IgD-negative memory B cell (primary cell): ENCODE results near the gene SGO1. TPM values are rescaled to one million over a fixed set of nuclear protein-coding genes. Genes with fewer than 3 reads are reported as not detected.
A peak's percentile ranks its signal among the peaks of the same experiment; 100 is the strongest.

Source experiments
- H3K27ac Mint-ChIP-seq, 3 donors: one replicate each; pipeline ENCODE4 v1.8.0; 2020 to 2022; ENCODE audit warnings: mild to moderate bottlenecking in 3 of 3, mixed read lengths in 3 of 3, moderate library complexity in 1 of 3
- H3K27me3 Mint-ChIP-seq: one replicate; pipeline ENCODE4 v1.8.0; 2021; ENCODE audit warnings: mixed read lengths
- H3K36me3 Mint-ChIP-seq: one replicate; pipeline ENCODE4 v1.8.0; 2020; ENCODE audit warnings: mild to moderate bottlenecking, mixed read lengths
- H3K4me1 Mint-ChIP-seq, 3 donors: one replicate each; pipeline ENCODE4 v1.8.0; 2020 to 2022; ENCODE audit warnings: mixed read lengths in 3 of 3, mild to moderate bottlenecking in 1 of 3
- H3K4me3 Mint-ChIP-seq, 4 donors: one replicate each; pipeline ENCODE4 v1.8.0; 2020 to 2022; ENCODE audit warnings: mild to moderate bottlenecking in 4 of 4, mixed read lengths in 4 of 4, moderate library complexity in 3 of 4
- H3K9me3 Mint-ChIP-seq, 3 donors: one replicate each; pipeline ENCODE4 v1.8.0; 2020 to 2021; ENCODE audit warnings: mixed read lengths in 3 of 3, mild to moderate bottlenecking in 1 of 3
- polyA plus RNA-seq: library from polyadenylated mRNA; unstranded; fragments of 300-500 nt; fragmentation: Illumina TruSeq; gene quantifications from one replicate; pipeline ENCODE4 v1.2.3, GENCODE V29; 2021

Gene SGO1
- polyA plus RNA-seq, 1 donor from 2014 or later = 8.3 TPM

DNA sequence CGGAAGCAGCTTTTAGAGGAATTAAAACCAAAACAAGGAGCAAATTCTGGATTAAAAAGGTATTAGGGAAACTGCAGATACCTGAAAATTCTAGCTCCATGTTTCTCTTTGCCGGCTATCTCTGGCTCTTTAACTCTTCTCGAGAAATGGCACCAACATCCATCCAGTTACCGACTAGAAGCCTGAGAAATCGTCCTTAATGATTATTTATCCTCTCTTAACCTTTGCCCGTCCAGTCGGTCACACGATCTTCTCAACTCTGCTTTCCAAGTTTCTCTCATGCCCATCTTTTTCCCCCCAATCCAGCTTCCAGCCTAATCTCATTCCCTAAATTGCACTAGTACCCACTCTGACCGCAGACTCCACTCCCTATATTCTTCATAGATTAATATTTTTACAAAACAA is 596 bp upstream of the SGO1 start:
- no peaks in the 10 kb centered on the region for H3K9me3 Mint-ChIP-seq
- peaks cover 5% of the 10 kb centered on the region for H3K36me3 Mint-ChIP-seq
- H3K27me3 Mint-ChIP-seq = no peaks in the 10 kb centered on the region
- no peak overlapping the region for H3K27ac Mint-ChIP-seq
- H3K4me3 Mint-ChIP-seq = no peak overlapping the region
- peaks cover 0 to 6% (median 5%) of the 10 kb centered on the region in 3 donors for H3K4me1 Mint-ChIP-seq

DNA sequence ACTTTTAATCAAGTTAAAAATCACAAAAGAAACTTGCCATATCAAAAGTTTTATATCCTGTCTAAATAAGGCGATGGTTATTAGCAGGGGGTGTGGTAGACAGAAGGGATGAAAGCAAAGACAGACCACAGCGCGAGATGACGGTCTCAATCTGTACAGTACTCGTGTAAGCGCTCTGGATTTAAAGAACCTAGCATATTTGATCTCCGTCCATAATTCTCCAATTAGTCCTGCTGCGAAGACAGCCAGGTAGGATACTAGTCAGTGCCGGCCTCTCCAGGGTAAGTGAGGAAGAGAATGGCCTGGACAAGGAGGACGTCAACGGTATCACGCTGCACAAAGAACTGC is 701 bp downstream of the SGO1 start:
- Mint-ChIP-seq H3K36me3 (peaks cover 7% of the 10 kb centered on the region), H3K27me3 (no peaks in the 10 kb centered on the region), H3K4me3 (no peak overlapping the region), H3K27ac (no peak overlapping the region), H3K9me3 (no peaks in the 10 kb centered on the region), H3K4me1 (peaks cover 0 to 6% (median 5%) of the 10 kb centered on the region in 3 donors)

DNA sequence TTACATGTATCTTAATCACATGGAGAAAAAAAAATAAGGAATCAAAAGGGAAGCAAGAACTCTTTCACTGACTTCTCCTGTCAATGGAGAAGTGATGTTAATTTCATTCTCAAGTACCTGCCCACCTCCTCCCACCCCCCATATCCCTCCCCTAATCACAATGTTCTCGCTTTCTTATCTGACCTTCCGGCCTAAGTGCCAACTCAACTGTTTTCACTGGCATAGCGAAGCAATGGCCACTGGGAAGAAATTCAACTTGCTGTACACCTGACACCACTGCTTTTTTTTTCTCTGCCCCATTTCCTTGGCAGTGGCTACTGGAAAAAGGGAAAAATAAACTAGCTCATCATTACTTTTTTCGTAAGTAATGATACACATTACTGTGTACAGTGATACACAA is 3.8 kb downstream of the SGO1 start:
- Mint-ChIP-seq H3K4me1 (peaks cover 0 to 8% (median 3%) of the 10 kb centered on the region in 3 donors), H3K36me3 (peaks cover 13% of the 10 kb centered on the region), H3K27ac (no peak overlapping the region), H3K27me3 (no peaks in the 10 kb centered on the region), H3K4me3 (no peak overlapping the region), H3K9me3 (no peaks in the 10 kb centered on the region)

DNA sequence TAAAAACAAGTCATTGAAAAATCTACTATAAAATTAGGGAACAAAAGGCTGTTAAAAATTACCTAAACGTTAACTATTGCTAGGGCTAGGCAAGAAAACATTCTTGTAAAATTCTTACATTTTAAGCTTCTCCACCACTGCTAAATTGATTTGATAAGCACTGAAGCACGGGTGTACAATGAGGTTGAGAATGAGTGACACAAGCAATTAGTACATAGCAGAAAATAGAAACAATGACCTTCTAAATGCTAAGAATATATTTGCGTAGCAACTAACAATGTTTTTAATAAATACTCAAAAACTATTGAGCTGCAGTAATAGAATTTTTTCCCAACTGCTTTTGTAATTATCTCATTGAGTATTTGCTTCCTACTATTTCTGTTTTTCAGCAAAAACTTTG is 4.7 kb downstream of the SGO1 start:
- Mint-ChIP-seq H3K36me3 (peaks cover 14% of the 10 kb centered on the region), H3K27me3 (no peaks in the 10 kb centered on the region), H3K9me3 (no peaks in the 10 kb centered on the region), H3K4me3 (no peak overlapping the region), H3K27ac (no peak overlapping the region), H3K4me1 (peaks cover 0 to 8% (median 3%) of the 10 kb centered on the region in 3 donors)

DNA sequence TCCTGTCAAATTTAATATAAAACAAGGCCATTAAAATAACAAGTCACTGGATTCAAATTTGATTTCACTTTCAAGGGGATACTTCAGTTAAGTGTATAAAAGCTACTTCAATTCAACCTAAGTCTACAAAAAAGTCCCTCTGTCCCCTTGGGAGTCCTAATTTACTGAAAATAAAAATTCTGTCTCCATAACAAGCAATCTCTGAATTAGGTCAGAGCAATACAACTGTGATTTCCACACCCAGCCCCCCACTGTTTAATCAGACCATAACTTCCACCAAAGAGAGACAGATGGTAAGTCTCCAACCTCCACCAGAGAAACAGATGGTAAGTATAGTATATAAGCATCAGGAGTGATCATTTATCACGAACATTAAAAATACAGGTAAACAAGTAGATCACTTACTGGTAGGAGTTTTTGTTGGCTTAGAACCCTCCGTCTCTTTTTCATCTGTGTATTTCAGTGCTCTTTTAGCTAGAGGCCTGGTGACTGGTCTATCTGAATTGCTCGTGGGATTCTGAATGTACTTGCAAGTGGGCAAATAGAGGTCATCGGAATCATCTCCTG is 12.1 kb downstream of the SGO1 start:
- Mint-ChIP-seq H3K4me1 (peaks cover 4 to 15% (median 10%) of the 10 kb centered on the region in 3 donors), H3K9me3 (no peaks in the 10 kb centered on the region), H3K4me3 (no peak overlapping the region), H3K36me3 (peaks cover 21% of the 10 kb centered on the region), H3K27ac (peak overlapping the region in 2 of 3 donors; percentile 15 to 48), H3K27me3 (no peaks in the 10 kb centered on the region)

DNA sequence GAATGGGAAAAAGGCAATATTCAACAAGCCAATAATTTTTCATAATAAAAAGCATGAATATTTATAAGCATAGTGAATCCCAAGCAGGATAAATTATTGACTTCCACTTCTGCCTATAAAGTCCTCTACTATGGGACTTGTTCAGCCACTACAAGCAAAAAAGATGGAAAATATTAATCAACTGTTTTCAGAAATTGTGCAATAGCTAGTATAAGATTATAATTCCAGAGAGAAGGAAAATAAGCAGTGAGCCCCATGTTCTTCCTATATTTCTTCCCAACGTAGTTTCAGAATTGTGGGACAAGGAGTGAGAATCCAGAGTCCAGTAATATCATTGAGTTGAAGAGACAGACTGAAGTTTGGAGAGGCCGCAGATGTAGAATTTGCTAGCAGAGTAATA is 24.3 kb downstream of the SGO1 start:
- Mint-ChIP-seq H3K36me3 (peaks cover 6% of the 10 kb centered on the region), H3K4me1 (peaks cover 20 to 33% (median 24%) of the 10 kb centered on the region in 3 donors), H3K9me3 (no peaks in the 10 kb centered on the region), H3K4me3 (no peak overlapping the region), H3K27ac (no peak overlapping the region), H3K27me3 (no peaks in the 10 kb centered on the region)

DNA sequence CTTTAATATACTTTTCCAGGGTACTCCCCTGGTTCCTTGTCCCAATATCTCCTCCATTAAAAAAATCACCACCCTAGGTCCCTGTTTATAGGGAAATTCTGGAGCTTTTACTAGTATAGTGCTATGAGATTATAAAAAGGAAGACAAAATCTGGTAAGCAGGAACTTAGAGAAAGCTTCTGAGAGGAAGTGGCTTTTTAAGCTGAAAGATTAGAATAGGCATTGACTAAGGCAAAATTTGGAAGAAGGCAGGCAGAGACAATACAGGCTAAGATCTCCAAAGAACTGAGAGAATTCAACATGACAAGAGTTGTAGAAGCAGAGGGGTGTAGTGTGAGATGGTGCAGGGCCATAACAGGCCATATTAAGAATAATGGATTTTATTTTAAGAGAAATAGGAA is 25.8 kb downstream of the SGO1 start:
- Mint-ChIP-seq H3K4me3 (peak overlapping the region in 1 of 4 donors; percentile 9), H3K9me3 (no peaks in the 10 kb centered on the region)

DNA sequence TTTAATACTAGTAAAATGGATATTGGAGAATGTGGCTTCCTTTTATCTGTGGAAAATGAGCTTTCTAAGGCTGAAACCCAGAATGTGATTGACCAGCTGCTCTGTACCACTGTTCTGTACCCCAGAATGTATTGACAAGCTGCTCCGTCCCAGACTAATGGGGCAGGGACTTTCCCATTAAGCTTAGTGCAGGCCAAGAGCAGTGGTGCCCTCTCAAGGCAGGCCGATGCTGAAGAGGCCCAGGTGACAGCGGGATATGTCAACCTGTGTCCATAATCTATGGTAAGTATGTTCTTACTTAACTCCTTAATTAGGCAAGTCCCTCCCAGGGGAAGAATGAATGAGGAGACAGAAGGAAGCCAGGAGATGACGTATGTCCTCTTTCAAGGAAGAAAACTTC is 31.1 kb downstream of the SGO1 start:
- Mint-ChIP-seq H3K4me3 (no peak overlapping the region), H3K27me3 (no peaks in the 10 kb centered on the region), H3K9me3 (no peaks in the 10 kb centered on the region), H3K36me3 (peaks cover 7% of the 10 kb centered on the region), H3K27ac (peak overlapping the region in 1 of 3 donors; percentile 73), H3K4me1 (peaks cover 3 to 9% (median 3%) of the 10 kb centered on the region in 3 donors)

More for the DNA sequence above, 25.8 kb downstream of the SGO1 start:
- H3K27ac Mint-ChIP-seq = peak overlapping the region; percentile 2 to 27 (median 7)
- H3K4me1 Mint-ChIP-seq = peaks cover 15 to 32% (median 23%) of the 10 kb centered on the region in 3 donors
- no peaks in the 10 kb centered on the region for H3K27me3 Mint-ChIP-seq
- peaks cover 6% of the 10 kb centered on the region for H3K36me3 Mint-ChIP-seq

DNA sequence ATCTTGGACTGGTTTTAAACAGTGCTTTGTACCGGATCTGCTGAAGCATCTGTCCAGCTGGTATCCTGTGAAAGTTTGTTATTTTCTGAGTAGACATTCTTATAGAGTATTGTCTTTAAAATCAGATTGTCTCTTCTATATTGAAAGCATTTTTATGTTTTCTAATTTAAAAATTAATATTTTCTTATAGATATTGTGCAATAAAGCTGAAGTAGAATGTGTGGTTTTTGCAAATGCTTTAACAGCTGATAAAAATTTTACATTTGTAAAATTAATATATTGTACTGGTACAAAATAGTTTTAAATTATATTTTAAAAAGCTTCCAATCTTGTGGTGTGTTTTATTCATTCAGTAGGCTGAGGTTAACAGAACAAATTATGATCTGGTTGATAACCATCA is 31.9 kb downstream of the SGO1 start:
- H3K4me3 Mint-ChIP-seq = no peak overlapping the region
- H3K36me3 Mint-ChIP-seq = peaks cover 7% of the 10 kb centered on the region
- no peak overlapping the region for H3K27ac Mint-ChIP-seq
- H3K27me3 Mint-ChIP-seq = no peaks in the 10 kb centered on the region
- no peaks in the 10 kb centered on the region for H3K9me3 Mint-ChIP-seq
- peaks cover 0 to 4% (median 0%) of the 10 kb centered on the region in 3 donors for H3K4me1 Mint-ChIP-seq

DNA sequence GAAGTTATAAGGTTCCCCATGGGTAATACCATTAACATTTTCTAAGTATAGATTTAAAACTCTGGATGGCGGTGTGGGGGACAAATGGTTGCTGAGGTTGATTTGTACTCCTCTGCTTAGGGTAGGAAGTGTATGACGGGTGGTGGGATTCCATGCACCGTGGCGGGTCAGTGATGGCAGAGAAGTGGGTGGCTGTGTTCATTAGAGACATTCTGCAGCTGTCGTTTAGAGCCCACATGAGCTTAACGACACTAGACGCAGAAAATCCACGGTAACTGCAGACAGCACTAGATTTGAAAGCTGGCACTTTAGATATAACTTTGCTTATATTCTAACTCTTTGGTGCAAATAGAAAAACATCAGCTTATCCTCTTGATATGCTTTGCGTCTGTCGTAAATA is 37.5 kb downstream of the SGO1 start:
- H3K27me3 Mint-ChIP-seq = no peaks in the 10 kb centered on the region
- no peak overlapping the region for H3K4me3 Mint-ChIP-seq
- no peaks in the 10 kb centered on the region for H3K9me3 Mint-ChIP-seq
- H3K27ac Mint-ChIP-seq = no peak overlapping the region
- no peaks in the 10 kb centered on the region for H3K4me1 Mint-ChIP-seq
- peaks cover 3% of the 10 kb centered on the region for H3K36me3 Mint-ChIP-seq

DNA sequence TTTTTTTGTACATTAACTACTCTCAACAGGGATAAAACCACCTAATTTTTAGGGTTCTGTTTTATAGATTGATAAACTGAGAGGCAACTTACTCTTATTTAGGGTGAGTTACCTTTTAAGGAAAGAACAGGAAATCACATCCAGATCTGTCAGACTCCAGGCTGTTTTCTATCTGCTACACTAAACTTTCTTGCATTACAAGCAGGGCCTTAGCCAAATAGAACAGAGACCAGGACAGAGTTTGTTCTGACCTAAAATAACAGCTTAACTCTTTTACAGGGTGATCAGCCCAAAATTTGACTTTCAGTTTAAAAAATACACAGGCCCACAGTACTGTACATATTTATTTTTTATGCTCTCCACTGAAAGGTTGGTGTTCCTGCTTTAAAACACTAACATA is 38.6 kb downstream of the SGO1 start:
- Mint-ChIP-seq H3K4me3 (no peak overlapping the region), H3K9me3 (peaks cover 0 to 3% (median 2%) of the 10 kb centered on the region in 3 donors), H3K4me1 (no peaks in the 10 kb centered on the region), H3K36me3 (peaks cover 10% of the 10 kb centered on the region), H3K27ac (peak overlapping the region in 1 of 3 donors; percentile 13), H3K27me3 (no peaks in the 10 kb centered on the region)

DNA sequence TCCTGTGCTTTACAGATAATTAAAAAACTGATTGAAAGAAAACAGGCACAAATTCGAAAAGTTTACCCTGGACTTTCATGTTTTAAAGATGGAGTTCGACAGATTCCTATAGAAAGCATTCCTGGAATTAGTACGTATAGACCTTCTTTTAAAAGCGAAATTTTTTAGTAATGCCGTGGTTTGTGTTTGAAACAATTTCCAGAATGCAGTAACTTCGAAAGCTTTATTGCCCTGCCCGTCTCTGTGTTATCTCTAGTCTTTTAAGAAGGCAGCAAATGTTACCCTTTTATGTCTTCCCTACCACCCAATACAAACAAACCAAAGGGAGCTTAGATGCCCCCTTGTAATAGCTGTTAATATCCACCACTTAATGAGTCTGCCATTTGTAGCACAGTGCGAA is 39.7 kb downstream of the SGO1 start:
- H3K4me1 Mint-ChIP-seq = no peaks in the 10 kb centered on the region
- peaks cover 0 to 3% (median 2%) of the 10 kb centered on the region in 3 donors for H3K9me3 Mint-ChIP-seq
- H3K4me3 Mint-ChIP-seq = no peak overlapping the region
- H3K27me3 Mint-ChIP-seq = no peaks in the 10 kb centered on the region
- peaks cover 8% of the 10 kb centered on the region for H3K36me3 Mint-ChIP-seq
- H3K27ac Mint-ChIP-seq = peak overlapping the region in 1 of 3 donors; percentile 16

DNA sequence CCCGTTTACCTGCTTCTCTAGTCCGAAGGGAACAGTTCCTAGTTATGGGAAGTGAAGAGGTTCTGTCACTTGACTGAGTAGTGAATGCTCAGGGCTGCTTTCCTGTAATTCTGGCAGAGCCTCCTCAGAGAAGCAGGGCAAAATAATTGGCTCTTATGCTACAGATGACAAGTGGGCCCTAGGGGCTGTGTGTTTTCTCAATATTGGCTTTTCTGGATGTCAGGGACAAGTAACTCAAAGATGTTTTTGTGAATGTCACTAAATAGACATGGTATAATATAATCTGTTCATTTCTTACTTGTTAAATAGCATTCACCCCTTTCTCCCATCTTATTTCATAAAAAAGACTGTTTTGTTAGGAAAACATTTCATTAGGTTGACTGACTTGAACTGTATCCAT is 40.1 kb downstream of the SGO1 start:
- Mint-ChIP-seq H3K4me1 (peaks cover 0 to under 1% (median 0%) of the 10 kb centered on the region in 3 donors), H3K36me3 (peaks cover 11% of the 10 kb centered on the region), H3K27ac (no peak overlapping the region), H3K27me3 (no peaks in the 10 kb centered on the region), H3K9me3 (peaks cover 0 to 3% (median 2%) of the 10 kb centered on the region in 3 donors), H3K4me3 (no peak overlapping the region)

DNA sequence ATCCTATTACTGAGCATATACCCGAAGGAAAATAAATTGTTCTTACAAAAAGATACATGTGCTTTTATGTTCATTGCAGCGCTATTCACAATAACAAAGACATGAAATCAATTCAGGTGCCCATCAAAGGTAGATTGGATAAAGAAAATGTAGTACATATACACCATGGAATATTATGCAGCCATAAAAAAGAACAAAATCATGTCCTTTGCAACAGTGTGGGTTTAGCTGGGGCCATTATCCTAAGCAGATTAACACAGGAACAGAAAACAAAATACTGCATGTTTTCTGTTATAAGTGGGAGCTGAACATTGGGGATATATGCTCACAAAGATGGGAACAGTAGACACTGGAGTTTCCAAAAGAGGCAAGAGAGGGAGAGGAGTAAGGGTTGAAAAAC is 42.5 kb downstream of the SGO1 start:
- peaks cover 0 to 1% (median 0%) of the 10 kb centered on the region in 3 donors for H3K4me1 Mint-ChIP-seq
- peak overlapping the region in 1 of 3 donors; percentile 85 for H3K27ac Mint-ChIP-seq
- H3K9me3 Mint-ChIP-seq = peaks cover 0 to 3% (median 2%) of the 10 kb centered on the region in 3 donors
- no peak overlapping the region for H3K4me3 Mint-ChIP-seq
- H3K27me3 Mint-ChIP-seq = no peaks in the 10 kb centered on the region
- H3K36me3 Mint-ChIP-seq = peaks cover 15% of the 10 kb centered on the region

DNA sequence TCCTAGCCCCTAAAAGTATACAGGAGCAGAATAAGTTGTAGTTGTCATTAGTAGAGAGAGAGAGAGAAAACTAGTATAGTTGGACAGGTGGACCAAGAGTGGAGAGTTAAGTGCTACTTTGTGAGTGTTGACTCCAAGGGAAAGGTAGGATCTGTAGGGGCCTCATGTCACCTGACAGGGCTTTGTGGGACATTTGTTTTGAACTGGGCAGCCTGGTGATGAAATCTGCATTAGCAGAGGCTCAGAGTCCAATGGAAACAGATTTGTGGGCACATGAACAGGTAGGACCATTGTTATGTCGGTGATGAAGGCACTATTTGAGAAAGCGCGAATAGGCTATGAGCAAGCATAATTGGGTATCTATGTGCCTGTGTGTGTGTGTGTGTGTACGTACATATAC is 43.5 kb downstream of the SGO1 start:
- Mint-ChIP-seq H3K36me3 (peaks cover 15% of the 10 kb centered on the region), H3K4me3 (peak overlapping the region in 1 of 4 donors; percentile 68), H3K27ac (peak overlapping the region in 1 of 3 donors; percentile 16), H3K27me3 (no peaks in the 10 kb centered on the region), H3K9me3 (peaks cover 0 to 3% (median 2%) of the 10 kb centered on the region in 3 donors), H3K4me1 (peaks cover 0 to 1% (median 0%) of the 10 kb centered on the region in 3 donors)

DNA sequence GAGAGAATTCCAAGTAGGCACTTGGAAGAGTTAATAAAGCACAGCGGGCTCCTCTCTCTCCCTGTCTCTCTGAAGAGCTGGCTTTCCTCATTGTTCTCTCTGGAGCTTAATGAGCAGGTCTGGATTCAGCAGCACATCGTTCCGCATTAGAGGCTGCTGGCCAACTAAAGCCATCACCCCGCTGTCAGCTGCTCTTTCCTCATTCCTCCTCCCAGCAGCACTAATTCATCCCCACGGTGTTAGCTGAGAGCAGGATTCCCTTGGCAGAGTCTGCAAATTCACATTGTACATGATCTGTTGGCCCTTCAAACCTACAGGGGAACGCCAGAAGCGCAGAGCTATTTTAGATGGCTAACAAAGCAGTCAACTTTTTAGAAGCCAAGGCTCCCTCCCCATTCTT is 44.2 kb downstream of the SGO1 start:
- H3K36me3 Mint-ChIP-seq = peaks cover 15% of the 10 kb centered on the region
- H3K9me3 Mint-ChIP-seq = peaks cover 0 to 3% (median 2%) of the 10 kb centered on the region in 3 donors
- H3K27ac Mint-ChIP-seq = no peak overlapping the region
- H3K27me3 Mint-ChIP-seq = no peaks in the 10 kb centered on the region
- no peak overlapping the region for H3K4me3 Mint-ChIP-seq
- H3K4me1 Mint-ChIP-seq = peaks cover 0 to 1% (median 0%) of the 10 kb centered on the region in 3 donors
